BE2C (cell line): Measurements from ENCODE around the gene RSPH1.

Experiments used
- DNase-seq: peaks from one replicate; pipeline ENCODE4 v3.0.0-alpha.2; 2020
- H3K27me3 ChIP-seq: fragments of 250-450 bp; sonication (Bioruptor Pico); 2 replicates; pipeline ENCODE4 v1.5.1; 2020; ENCODE audit warnings: mild to moderate bottlenecking
- H3K36me3 ChIP-seq: fragments of 250-450 bp; sonication (Bioruptor Pico); 2 replicates; pipeline ENCODE4 v1.5.1; 2020; ENCODE audit warnings: mild to moderate bottlenecking
- H3K4me1 ChIP-seq: fragments of 250-450 bp; sonication (Bioruptor Pico); 2 replicates; pipeline ENCODE4 v1.5.1; 2020
- H3K4me3 ChIP-seq: 2 replicates; pipeline ENCODE4 v1.5.1; 2011; ENCODE audit warnings: low read depth, low read length
- H3K9me3 ChIP-seq: fragments of 250-450 bp; sonication (Bioruptor Pico); 2 replicates; pipeline ENCODE4 v1.5.1; 2020
- CTCF ChIP-seq: IDR thresholded peaks from 2 replicates; pipeline ENCODE4 v1.5.1; 2012; ENCODE audit warnings: mild to moderate bottlenecking, low read depth, low read length

RSPH1 gene

GRCh38 chr21:42490720-42491119, 5.3 kb downstream of the RSPH1 start:
- H3K4me3 ChIP-seq: no peak overlapping the region
- DNase-seq: no peak
- H3K4me1 ChIP-seq: no peaks in the 10 kb centered on the region
- no peaks in the 10 kb centered on the region for H3K36me3 ChIP-seq
- H3K9me3 ChIP-seq: no peaks in the 10 kb centered on the region
- H3K27me3 ChIP-seq: 0 out of 2 replicates have a peak, but pooled peaks cover 6% of the 10 kb centered on the region
- TF ChIP-seq CTCF: no peak

GRCh38 chr21:42489991-42490390, 6.0 kb downstream of the RSPH1 start:
- TF ChIP-seq CTCF: no peak

GRCh38 chr21:42489006-42489563, 6.9 kb downstream of the RSPH1 start:
- DNase-seq: no peak
- TF ChIP-seq CTCF: no peak
- 0 out of 2 replicates have a peak, but pooled peaks cover 4% of the 10 kb centered on the region for H3K27me3 ChIP-seq

More at GRCh38 chr21:42489991-42490390, 6.0 kb downstream of the RSPH1 start:
- H3K27me3 ChIP-seq: 0 out of 2 replicates have a peak, but pooled peaks cover 4% of the 10 kb centered on the region
- H3K9me3 ChIP-seq: no peaks in the 10 kb centered on the region
- H3K4me3 ChIP-seq: no peak overlapping the region
- no peak for DNase-seq
- H3K4me1 ChIP-seq: no peaks in the 10 kb centered on the region
- H3K36me3 ChIP-seq: no peaks in the 10 kb centered on the region

GRCh38 chr21:42486531-42486930, 9.5 kb downstream of the RSPH1 start:
- H3K9me3 ChIP-seq: no peaks in the 10 kb centered on the region
- no peaks in the 10 kb centered on the region for H3K36me3 ChIP-seq
- 0 out of 2 replicates have a peak, but pooled peaks cover 7% of the 10 kb centered on the region for H3K27me3 ChIP-seq
- no peaks in the 10 kb centered on the region for H3K4me1 ChIP-seq
- no peak for DNase-seq
- no peak for TF ChIP-seq CTCF
- no peak overlapping the region for H3K4me3 ChIP-seq

More at GRCh38 chr21:42489006-42489563, 6.9 kb downstream of the RSPH1 start:
- no peaks in the 10 kb centered on the region for H3K36me3 ChIP-seq
- no peaks in the 10 kb centered on the region for H3K9me3 ChIP-seq
- H3K4me3 ChIP-seq: no peak overlapping the region
- no peaks in the 10 kb centered on the region for H3K4me1 ChIP-seq

GRCh38 chr21:42486072-42486471, 10.0 kb downstream of the RSPH1 start:
- TF ChIP-seq CTCF: no peak
- H3K4me1 ChIP-seq: no peaks in the 10 kb centered on the region
- no peak for DNase-seq
- H3K27me3 ChIP-seq: 0 out of 2 replicates have a peak, but pooled peaks cover 7% of the 10 kb centered on the region
- no peaks in the 10 kb centered on the region for H3K36me3 ChIP-seq
- no peak overlapping the region for H3K4me3 ChIP-seq
- H3K9me3 ChIP-seq: no peaks in the 10 kb centered on the region

GRCh38 chr21:42484966-42485365, 11.1 kb downstream of the RSPH1 start:
- H3K9me3 ChIP-seq: no peaks in the 10 kb centered on the region
- 0 out of 2 replicates have a peak, but pooled peaks cover 7% of the 10 kb centered on the region for H3K27me3 ChIP-seq
- no peaks in the 10 kb centered on the region for H3K36me3 ChIP-seq

More at GRCh38 chr21:42484966-42485365, 11.1 kb downstream of the RSPH1 start:
- Histone ChIP-seq H3K4me3 (no peak overlapping the region), H3K4me1 (no peaks in the 10 kb centered on the region)
- no peak for TF ChIP-seq CTCF
- DNase-seq: no peak
